Parathyroid adenoma (tissue), 2 donors: Measurements from ENCODE around the gene QRICH2.

Source experiments
- H2AFZ ChIP-seq: fragments of 300-600 bp; sonication (generic); one replicate; pipeline ENCODE4 v1.7.0; 2017; ENCODE audit warnings: antibody characterized with exemption, mild to moderate bottlenecking
- H3K27ac ChIP-seq: fragments of 300-600 bp; sonication (generic); one replicate; pipeline ENCODE4 v1.7.0; 2017
- H3K27me3 ChIP-seq: fragments of 300-600 bp; sonication (generic); one replicate; pipeline ENCODE4 v1.7.0; 2017; ENCODE audit warnings: low read length; ENCODE audit not compliant: control insufficient read depth, insufficient read depth
- H3K36me3 ChIP-seq: fragments of 300-600 bp; sonication (generic); one replicate; pipeline ENCODE4 v1.7.0; 2017; ENCODE audit warnings: low read length; ENCODE audit not compliant: control insufficient read depth, insufficient read depth
- H3K4me1 ChIP-seq: fragments of 300-600 bp; sonication (generic); one replicate; pipeline ENCODE4 v1.7.0; 2017; ENCODE audit warnings: control low read depth
- H3K4me2 ChIP-seq: fragments of 300-600 bp; sonication (generic); one replicate; pipeline ENCODE4 v1.7.0; 2017; ENCODE audit warnings: low read length
- H3K4me3 ChIP-seq: fragments of 300-600 bp; sonication (generic); one replicate; pipeline ENCODE4 v1.7.0; 2017; ENCODE audit warnings: low read depth, low read length
- H3K79me2 ChIP-seq: fragments of 300-600 bp; sonication (generic); one replicate; pipeline ENCODE4 v1.7.0; 2017; ENCODE audit warnings: control low read depth
- H3K9ac ChIP-seq: fragments of 300-600 bp; sonication (generic); one replicate; pipeline ENCODE4 v1.7.0; 2017; ENCODE audit warnings: mild to moderate bottlenecking
- H3K9me3 ChIP-seq: fragments of 300-600 bp; sonication (generic); one replicate; pipeline ENCODE4 v1.7.0; 2017; ENCODE audit warnings: low read length; ENCODE audit not compliant: control insufficient read depth
- CTCF ChIP-seq: fragments of 300-600 bp; sonication (generic); IDR thresholded peaks from one replicate; pipeline ENCODE4 v1.7.0; 2017; ENCODE audit warnings: antibody characterized with exemption, mild to moderate bottlenecking
- donor health status: primary hyperparathyroidism.

The QRICH2 gene

DNA sequence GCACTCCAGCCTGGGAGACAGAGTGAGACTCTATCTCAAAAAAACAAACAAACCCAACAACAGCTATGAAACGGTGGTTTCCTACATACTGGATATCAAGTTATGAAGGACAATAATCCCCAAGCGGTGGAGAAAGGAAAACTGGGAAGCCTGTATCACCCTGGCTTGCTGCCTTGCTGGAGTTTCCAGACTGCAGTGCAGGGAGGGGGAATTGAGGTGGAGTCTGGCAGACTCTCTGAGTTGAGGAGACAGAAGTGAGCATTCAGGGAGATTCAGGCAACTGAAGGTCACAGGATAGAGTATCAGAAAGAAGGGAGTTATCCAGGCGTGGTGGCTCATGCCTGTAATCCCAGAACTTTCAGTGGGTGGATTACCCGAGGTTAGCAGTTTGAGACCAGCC lies 11.9 kb downstream of the QRICH2 start:
- no peak for TF ChIP-seq CTCF
- Histone ChIP-seq H3K27ac (no peak overlapping the region), H3K9ac (no peak overlapping the region), H3K4me3 (no peak overlapping the region), H2AFZ (no peak overlapping the region), H3K9me3 (no peaks in the 10 kb centered on the region), H3K36me3 (no peaks in the 10 kb centered on the region), H3K79me2 (no peaks in the 10 kb centered on the region), H3K4me2 (no peak overlapping the region), H3K4me1 (no peaks in the 10 kb centered on the region), H3K27me3 (no peaks in the 10 kb centered on the region)

DNA sequence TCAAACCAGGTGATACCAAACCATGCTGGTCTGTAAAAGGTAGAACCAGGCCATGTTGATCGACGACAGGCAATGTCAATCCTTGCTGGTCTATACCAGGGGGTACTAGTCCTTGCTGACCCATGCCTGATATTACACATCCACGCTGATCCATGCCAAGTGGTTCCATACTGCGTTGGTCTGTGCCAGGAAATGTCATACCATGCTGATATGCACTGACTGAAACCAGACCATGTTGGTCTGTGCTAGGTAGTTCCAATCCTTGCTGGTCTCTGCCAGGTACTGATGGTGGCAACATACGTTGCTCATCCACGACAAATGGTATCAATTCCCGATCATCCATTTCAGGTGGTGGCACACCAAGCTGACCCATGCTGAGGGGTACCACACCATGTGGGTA lies 15.0 kb downstream of the QRICH2 start:
- Histone ChIP-seq H3K9me3 (no peaks in the 10 kb centered on the region), H3K9ac (no peak overlapping the region), H3K36me3 (no peaks in the 10 kb centered on the region), H3K4me3 (no peak overlapping the region), H3K4me2 (no peak overlapping the region), H3K4me1 (no peaks in the 10 kb centered on the region), H3K27me3 (no peaks in the 10 kb centered on the region), H2AFZ (no peak overlapping the region), H3K27ac (no peak overlapping the region), H3K79me2 (no peaks in the 10 kb centered on the region)
- no peak for TF ChIP-seq CTCF

DNA sequence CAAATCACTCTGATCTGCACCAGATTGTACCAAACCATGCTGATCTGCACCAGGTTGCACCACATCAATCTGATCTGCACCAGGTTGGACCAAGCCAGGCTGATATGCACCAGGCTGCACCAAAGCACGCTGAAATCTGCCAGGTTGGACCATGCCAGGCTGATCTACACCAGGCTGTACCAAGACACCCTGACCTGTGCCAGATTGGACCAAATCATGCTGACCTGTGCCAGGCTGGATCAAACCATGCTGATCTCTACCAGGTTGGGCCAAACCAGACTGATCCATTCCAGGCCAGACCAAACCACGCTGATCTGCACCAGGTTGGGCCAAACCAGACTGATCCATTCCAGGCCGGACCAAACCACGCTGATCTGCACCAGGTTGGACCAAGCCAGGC lies 15.5 kb downstream of the QRICH2 start:
- no peaks in the 10 kb centered on the region for H3K9me3 ChIP-seq
- no peaks in the 10 kb centered on the region for H3K79me2 ChIP-seq
- no peak overlapping the region for H2AFZ ChIP-seq
- H3K9ac ChIP-seq, result no peak overlapping the region
- H3K4me1 ChIP-seq, result no peaks in the 10 kb centered on the region
- TF ChIP-seq CTCF, result no peak
- H3K27me3 ChIP-seq, result no peaks in the 10 kb centered on the region
- no peak overlapping the region for H3K4me3 ChIP-seq
- H3K36me3 ChIP-seq, result no peaks in the 10 kb centered on the region
- H3K27ac ChIP-seq, result no peak overlapping the region
- H3K4me2 ChIP-seq, result no peak overlapping the region

DNA sequence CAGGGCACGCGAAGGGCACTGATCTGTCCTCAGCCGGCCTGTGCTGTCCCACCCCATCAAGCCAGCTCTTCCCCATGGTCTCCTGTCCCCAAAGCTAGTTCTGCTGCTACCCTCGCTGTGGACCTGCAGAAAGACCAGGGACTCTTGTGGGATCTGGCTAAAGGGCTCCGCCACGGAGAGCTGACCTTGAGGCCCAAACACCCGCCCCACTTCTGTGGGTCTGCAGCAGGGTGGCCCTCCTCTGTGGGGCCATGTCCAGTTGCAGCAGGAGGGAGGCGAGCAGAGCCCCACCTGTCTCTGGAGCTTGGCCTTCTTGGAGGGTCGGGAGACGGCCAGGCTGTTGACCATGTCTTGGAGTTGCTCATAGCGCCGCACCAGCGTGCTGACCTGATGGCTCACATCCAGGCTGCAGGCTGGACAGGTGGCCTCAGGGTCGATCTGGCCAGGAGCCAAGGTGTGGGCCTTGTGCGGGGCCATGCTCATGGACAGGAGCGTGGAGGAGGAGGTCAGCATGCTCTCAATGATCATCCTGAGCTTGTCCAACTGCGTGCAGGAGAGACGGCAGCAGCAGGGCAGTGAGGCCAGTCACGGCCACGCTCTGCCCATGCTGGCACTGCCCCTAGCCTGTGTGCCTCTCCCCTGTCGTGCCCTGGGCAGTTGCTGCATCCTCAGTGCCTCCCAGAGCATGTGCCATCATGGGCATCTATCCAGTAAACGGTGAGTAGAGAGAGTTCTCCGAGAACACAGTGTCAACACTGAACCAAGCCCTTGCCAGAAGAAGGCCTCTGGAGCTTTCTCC lies 26.3 kb downstream of the QRICH2 start:
- Histone ChIP-seq H3K9me3 (no peaks in the 10 kb centered on the region), H2AFZ (no peak overlapping the region), H3K27me3 (no peaks in the 10 kb centered on the region), H3K36me3 (no peaks in the 10 kb centered on the region), H3K27ac (no peak overlapping the region), H3K4me1 (peaks cover 13% of the 10 kb centered on the region), H3K79me2 (no peaks in the 10 kb centered on the region), H3K4me2 (no peak overlapping the region), H3K4me3 (no peak overlapping the region), H3K9ac (no peak overlapping the region)
- no peak for TF ChIP-seq CTCF

DNA sequence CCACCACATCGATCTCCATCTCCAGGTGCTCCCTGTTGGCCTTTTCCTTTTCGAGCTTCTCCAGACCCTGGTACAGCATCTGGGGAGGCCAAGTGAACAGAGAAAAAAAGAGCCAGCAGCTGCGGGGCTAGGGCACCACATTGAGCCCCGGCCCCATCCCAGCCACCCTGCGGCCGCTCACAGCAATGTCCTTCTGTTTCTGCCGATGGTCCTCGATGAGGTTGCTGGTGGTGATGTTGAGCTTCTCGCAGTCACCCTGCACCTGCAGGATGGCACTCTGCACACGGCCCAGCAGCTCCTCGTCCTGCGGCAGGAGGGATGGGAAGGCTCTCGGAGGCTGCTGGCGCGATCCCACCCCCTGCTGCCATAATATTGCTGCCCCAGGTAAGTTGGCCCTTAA lies 27.4 kb downstream of the QRICH2 start:
- TF ChIP-seq CTCF, result no peak
- Histone ChIP-seq H2AFZ (no peak overlapping the region), H3K9me3 (no peaks in the 10 kb centered on the region), H3K4me3 (no peak overlapping the region), H3K27me3 (no peaks in the 10 kb centered on the region), H3K9ac (no peak overlapping the region), H3K4me1 (peaks cover 13% of the 10 kb centered on the region), H3K4me2 (no peak overlapping the region), H3K27ac (no peak overlapping the region), H3K79me2 (no peaks in the 10 kb centered on the region), H3K36me3 (no peaks in the 10 kb centered on the region)
